ENCODE results near the gene PLCH1.

The PLCH1 gene

GRCh38 chr3:155714295-155714718 lies 30.6 kb downstream of the PLCH1 start:
- H3K4me1 ChIP-seq (ENCODE audit: control insufficient read depth, insufficient read depth, low read depth, low read length) = no peaks in the 10 kb centered on the region
- H2BK5ac ChIP-seq (ENCODE audit: low read depth, low read length, poor library complexity, severe bottlenecking) = no peak overlapping the region
- no peak overlapping the region for H2BK120ac ChIP-seq (ENCODE audit: low read depth, low read length)
- H3K4ac ChIP-seq (ENCODE audit: low read depth in 1 of 2, low read length in 2 of 2) = no peak overlapping the region
- no peak overlapping the region for H3K27ac ChIP-seq (ENCODE audit: low read length, poor library complexity, severe bottlenecking)
- no peak for DNase-seq
- no peak overlapping the region for H3K9ac ChIP-seq (ENCODE audit: low read length)
- H3K23ac ChIP-seq (ENCODE audit: low read length in 2 of 2) = no peak overlapping the region
- no peak overlapping the region for H2BK12ac ChIP-seq (ENCODE audit: low read length in 2 of 2)
- H3K9me3 ChIP-seq (ENCODE audit: control insufficient read depth, low read length) = peaks cover 10% of the 10 kb centered on the region
- H3K4me3 ChIP-seq (ENCODE audit: insufficient read depth in 1 of 2, low read depth in 1 of 2, low read length in 2 of 2) = no peak overlapping the region
- no peaks in the 10 kb centered on the region for H3K36me3 ChIP-seq (ENCODE audit: control insufficient read depth in 1 of 2, insufficient read depth in 2 of 2, low read depth in 1 of 2, low read length in 2 of 2)
- no peak overlapping the region for H4K8ac ChIP-seq (ENCODE audit: low read length)
- H3K27me3 ChIP-seq (ENCODE audit: control insufficient read depth in 1 of 2, insufficient read depth in 1 of 2, low read length in 2 of 2) = no peaks in the 10 kb centered on the region
- H3K18ac ChIP-seq (ENCODE audit: low read depth in 1 of 2, low read length in 2 of 2) = no peak overlapping the region
- no peak overlapping the region for H3K14ac ChIP-seq (ENCODE audit: low read length in 2 of 2)
- WGBS = 100% methylated on average over 4 of the region's 5 CpGs
- H2BK15ac ChIP-seq (ENCODE audit: low read depth, poor library complexity, severe bottlenecking) = no peak overlapping the region
- H2AFZ ChIP-seq (ENCODE audit: low read depth, low read length) = no peak overlapping the region
- H4K91ac ChIP-seq (ENCODE audit: low read length) = no peak overlapping the region
- H3K4me2 ChIP-seq (ENCODE audit: low read length, poor library complexity, severe bottlenecking) = no peak overlapping the region
- no peak overlapping the region for H2AK5ac ChIP-seq (ENCODE audit: low read length, severe bottlenecking)
- H3K79me1 ChIP-seq (replicated peaks; ENCODE audit: low read length, poor library complexity, severe bottlenecking) = no peaks in the 10 kb centered on the region

GRCh38 chr3:155712008-155712407 lies 32.9 kb downstream of the PLCH1 start:
- no peak overlapping the region for H2BK5ac ChIP-seq (ENCODE audit: low read depth, low read length, poor library complexity, severe bottlenecking)
- H3K18ac ChIP-seq (ENCODE audit: low read depth in 1 of 2, low read length in 2 of 2) = no peak overlapping the region
- no peak overlapping the region for H3K23ac ChIP-seq (ENCODE audit: low read length in 2 of 2)
- H3K9me3 ChIP-seq (ENCODE audit: control insufficient read depth, low read length) = peaks cover 3% of the 10 kb centered on the region
- no peak overlapping the region for H2BK15ac ChIP-seq (ENCODE audit: low read depth, poor library complexity, severe bottlenecking)
- no peak overlapping the region for H3K9ac ChIP-seq (ENCODE audit: low read length)
- H3K14ac ChIP-seq (ENCODE audit: low read length in 2 of 2) = no peak overlapping the region
- H3K27ac ChIP-seq (ENCODE audit: low read length, poor library complexity, severe bottlenecking) = no peak overlapping the region
- no peak overlapping the region for H2AK5ac ChIP-seq (ENCODE audit: low read length, severe bottlenecking)
- H4K91ac ChIP-seq (ENCODE audit: low read length) = no peak overlapping the region
- no peaks in the 10 kb centered on the region for H3K36me3 ChIP-seq (ENCODE audit: control insufficient read depth in 1 of 2, insufficient read depth in 2 of 2, low read depth in 1 of 2, low read length in 2 of 2)
- no peak overlapping the region for H3K4me3 ChIP-seq (ENCODE audit: insufficient read depth in 1 of 2, low read depth in 1 of 2, low read length in 2 of 2)
- no peaks in the 10 kb centered on the region for H3K4me1 ChIP-seq (ENCODE audit: control insufficient read depth, insufficient read depth, low read depth, low read length)
- H4K8ac ChIP-seq (ENCODE audit: low read length) = no peak overlapping the region
- H3K79me1 ChIP-seq (replicated peaks; ENCODE audit: low read length, poor library complexity, severe bottlenecking) = no peaks in the 10 kb centered on the region
- H3K27me3 ChIP-seq (ENCODE audit: control insufficient read depth in 1 of 2, insufficient read depth in 1 of 2, low read length in 2 of 2) = no peaks in the 10 kb centered on the region
- WGBS = 97% methylated on average over 1 of the region's 1 CpG
- DNase-seq = no peak
- no peak overlapping the region for H3K4ac ChIP-seq (ENCODE audit: low read depth in 1 of 2, low read length in 2 of 2)
- no peak overlapping the region for H3K4me2 ChIP-seq (ENCODE audit: low read length, poor library complexity, severe bottlenecking)
- no peak overlapping the region for H2AFZ ChIP-seq (ENCODE audit: low read depth, low read length)
- H2BK12ac ChIP-seq (ENCODE audit: low read length in 2 of 2) = no peak overlapping the region
- no peak overlapping the region for H2BK120ac ChIP-seq (ENCODE audit: low read depth, low read length)

- Histone ChIP-seq H3K9ac (ENCODE audit: low read length) (no peak overlapping the region), H3K79me1 (replicated peaks; ENCODE audit: low read length, poor library complexity, severe bottlenecking) (no peaks in the 10 kb centered on the region), H3K4me2 (ENCODE audit: low read length, poor library complexity, severe bottlenecking) (no peak overlapping the region), H3K36me3 (ENCODE audit: control insufficient read depth in 1 of 2, insufficient read depth in 2 of 2, low read depth in 1 of 2, low read length in 2 of 2) (no peaks in the 10 kb centered on the region), H3K4me3 (ENCODE audit: insufficient read depth in 1 of 2, low read depth in 1 of 2, low read length in 2 of 2) (no peak overlapping the region), H3K4me1 (ENCODE audit: control insufficient read depth, insufficient read depth, low read depth, low read length) (no peaks in the 10 kb centered on the region), H3K18ac (ENCODE audit: low read depth in 1 of 2, low read length in 2 of 2) (no peak overlapping the region), H2BK5ac (ENCODE audit: low read depth, low read length, poor library complexity, severe bottlenecking) (no peak overlapping the region), H2BK15ac (ENCODE audit: low read depth, poor library complexity, severe bottlenecking) (no peak overlapping the region), H2BK120ac (ENCODE audit: low read depth, low read length) (no peak overlapping the region), H2AK5ac (ENCODE audit: low read length, severe bottlenecking) (no peak overlapping the region), H4K91ac (ENCODE audit: low read length) (no peak overlapping the region), H3K4ac (ENCODE audit: low read depth in 1 of 2, low read length in 2 of 2) (no peak overlapping the region), H2BK12ac (ENCODE audit: low read length in 2 of 2) (no peak overlapping the region), H3K9me3 (ENCODE audit: control insufficient read depth, low read length) (no peaks in the 10 kb centered on the region), H4K8ac (ENCODE audit: low read length) (no peak overlapping the region), H3K23ac (ENCODE audit: low read length in 2 of 2) (no peak overlapping the region), H2AFZ (ENCODE audit: low read depth, low read length) (no peak overlapping the region), H3K27me3 (ENCODE audit: control insufficient read depth in 1 of 2, insufficient read depth in 1 of 2, low read length in 2 of 2) (peaks cover 0 to 4% of the 10 kb centered on the region in 2 experiments), H3K14ac (ENCODE audit: low read length in 2 of 2) (no peak overlapping the region), H3K27ac (ENCODE audit: low read length, poor library complexity, severe bottlenecking) (no peak overlapping the region)
- no peak for DNase-seq
- WGBS = 78% methylated on average over 3 of the region's 4 CpGs
These were observed 39.9 kb downstream of the PLCH1 start for GRCh38 chr3:155704771-155705559.

DNA sequence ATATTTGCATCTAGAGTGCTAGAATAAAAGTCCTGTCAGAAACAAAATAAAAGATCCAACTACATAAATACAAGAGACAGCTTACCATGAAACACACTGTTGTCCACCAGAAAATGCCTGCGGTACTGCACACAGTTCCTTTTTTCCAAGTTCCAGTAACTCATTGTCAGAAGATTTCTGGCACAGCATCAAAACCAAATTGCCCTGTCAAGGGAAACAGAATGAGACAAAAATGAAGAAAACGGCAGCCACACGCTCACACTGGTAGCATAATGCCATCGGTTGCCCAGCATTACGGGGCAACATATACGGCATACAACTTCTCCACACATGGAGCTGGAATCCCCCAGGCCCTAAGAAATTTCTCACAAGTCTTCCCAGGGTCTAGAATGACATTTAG lies 40.8 kb downstream of the PLCH1 start:
- H3K4ac ChIP-seq (ENCODE audit: low read depth in 1 of 2, low read length in 2 of 2) = no peak overlapping the region
- WGBS = 94% methylated on average over 6 of the region's 6 CpGs
- no peak for DNase-seq

More for the DNA sequence above, 40.8 kb downstream of the PLCH1 start:
- no peak overlapping the region for H3K14ac ChIP-seq (ENCODE audit: low read length in 2 of 2)
- H3K9ac ChIP-seq (ENCODE audit: low read length) = no peak overlapping the region
- no peak overlapping the region for H4K91ac ChIP-seq (ENCODE audit: low read length)
- no peak overlapping the region for H3K4me2 ChIP-seq (ENCODE audit: low read length, poor library complexity, severe bottlenecking)
- H2BK15ac ChIP-seq (ENCODE audit: low read depth, poor library complexity, severe bottlenecking) = no peak overlapping the region
- H3K79me1 ChIP-seq (replicated peaks; ENCODE audit: low read length, poor library complexity, severe bottlenecking) = no peaks in the 10 kb centered on the region
- H2BK5ac ChIP-seq (ENCODE audit: low read depth, low read length, poor library complexity, severe bottlenecking) = no peak overlapping the region
- no peak overlapping the region for H3K4me3 ChIP-seq (ENCODE audit: insufficient read depth in 1 of 2, low read depth in 1 of 2, low read length in 2 of 2)
- H4K8ac ChIP-seq (ENCODE audit: low read length) = no peak overlapping the region
- no peak overlapping the region for H2BK12ac ChIP-seq (ENCODE audit: low read length in 2 of 2)
- no peak overlapping the region for H3K27ac ChIP-seq (ENCODE audit: low read length, poor library complexity, severe bottlenecking)
- peaks cover 0 to 4% of the 10 kb centered on the region in 2 experiments for H3K27me3 ChIP-seq (ENCODE audit: control insufficient read depth in 1 of 2, insufficient read depth in 1 of 2, low read length in 2 of 2)
- no peak overlapping the region for H3K23ac ChIP-seq (ENCODE audit: low read length in 2 of 2)
- H3K36me3 ChIP-seq (ENCODE audit: control insufficient read depth in 1 of 2, insufficient read depth in 2 of 2, low read depth in 1 of 2, low read length in 2 of 2) = no peaks in the 10 kb centered on the region
- H2AFZ ChIP-seq (ENCODE audit: low read depth, low read length) = no peak overlapping the region
- no peaks in the 10 kb centered on the region for H3K4me1 ChIP-seq (ENCODE audit: control insufficient read depth, insufficient read depth, low read depth, low read length)
- no peak overlapping the region for H2BK120ac ChIP-seq (ENCODE audit: low read depth, low read length)
- no peak overlapping the region for H2AK5ac ChIP-seq (ENCODE audit: low read length, severe bottlenecking)
- H3K18ac ChIP-seq (ENCODE audit: low read depth in 1 of 2, low read length in 2 of 2) = no peak overlapping the region
- no peaks in the 10 kb centered on the region for H3K9me3 ChIP-seq (ENCODE audit: control insufficient read depth, low read length)
